Stimulated activated CD4-positive, alpha-beta T cell treated with anti-CD3 and anti-CD28 coated beads, Interleukin-1b, Interleukin-23, amount 100 ng/mL, for 1 hour (primary cell): Measurements from ENCODE around the gene CCDC159.
A peak's percentile ranks its signal among the peaks of the same experiment; 100 is the strongest.
"Not testable (repeated sequence)": the region's sequence is repeated elsewhere in the genome, so short reads cannot be mapped to it uniquely, and the experiment has no call there.

Experiments
- DNase-seq, 2 donors: peaks; one replicate each; pipeline ENCODE4 v3.0.0-alpha.2; 2020; ENCODE audit warnings: low read depth in 2 of 2

Gene CCDC159, protein sequence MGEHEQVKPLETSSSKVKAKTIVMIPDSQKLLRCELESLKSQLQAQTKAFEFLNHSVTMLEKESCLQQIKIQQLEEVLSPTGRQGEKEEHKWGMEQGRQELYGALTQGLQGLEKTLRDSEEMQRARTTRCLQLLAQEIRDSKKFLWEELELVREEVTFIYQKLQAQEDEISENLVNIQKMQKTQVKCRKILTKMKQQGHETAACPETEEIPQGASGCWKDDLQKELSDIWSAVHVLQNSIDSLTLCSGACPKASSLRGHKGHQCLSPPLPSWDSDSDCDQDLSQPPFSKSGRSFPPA

DNA sequence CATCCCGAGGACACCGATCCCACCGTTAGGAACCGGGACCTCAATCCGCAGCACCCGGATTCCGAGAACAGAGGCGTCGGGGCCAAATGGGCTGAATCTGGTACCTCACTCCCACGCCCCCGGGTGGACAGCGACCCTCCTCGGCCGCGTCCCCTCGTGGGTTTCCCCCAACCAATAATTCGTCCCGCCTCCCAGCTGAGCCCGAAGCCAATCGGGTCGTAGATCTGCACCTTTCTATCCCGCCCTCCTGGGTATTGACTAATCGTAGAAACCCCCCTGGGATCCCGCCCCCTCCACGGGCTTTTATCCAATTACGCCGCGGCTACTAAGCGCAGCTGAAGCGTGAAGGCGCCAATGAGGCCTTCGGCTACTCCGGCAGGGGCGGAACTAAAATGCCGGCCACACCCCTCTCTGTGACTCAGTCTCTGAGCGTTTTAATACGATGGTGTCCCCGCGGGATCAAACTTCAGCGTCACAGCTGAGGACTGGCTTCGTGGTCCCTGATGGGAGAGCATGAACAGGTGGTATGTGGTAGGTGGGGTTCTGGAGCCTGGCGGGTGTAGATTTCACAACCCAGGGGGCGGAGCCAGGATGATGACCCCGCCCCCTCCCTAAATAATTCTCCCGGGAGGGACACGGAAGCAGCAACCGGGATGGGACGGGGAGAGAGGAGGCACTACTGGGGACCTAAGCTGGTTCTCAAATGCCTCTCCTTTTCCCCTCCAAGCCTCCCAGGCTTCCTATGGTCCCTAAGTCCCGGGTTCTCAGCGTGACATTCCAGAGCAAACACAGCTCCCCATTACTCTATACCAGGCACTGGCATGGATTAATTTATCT is at the start of gene CCDC159, which contains the start of gene TMEM205:
Gene CCDC159, plus strand, starts transcription at position 416 of the 837 bp plus-strand sequence. Its CDS starts 88 bp downstream, at position 504.
Gene TMEM205, minus strand, starts transcription at position 165 of the 837 bp plus-strand sequence. CDS start 649 bp downstream, outside the sequence.
- DNase-seq = peak; percentile 94

DNA sequence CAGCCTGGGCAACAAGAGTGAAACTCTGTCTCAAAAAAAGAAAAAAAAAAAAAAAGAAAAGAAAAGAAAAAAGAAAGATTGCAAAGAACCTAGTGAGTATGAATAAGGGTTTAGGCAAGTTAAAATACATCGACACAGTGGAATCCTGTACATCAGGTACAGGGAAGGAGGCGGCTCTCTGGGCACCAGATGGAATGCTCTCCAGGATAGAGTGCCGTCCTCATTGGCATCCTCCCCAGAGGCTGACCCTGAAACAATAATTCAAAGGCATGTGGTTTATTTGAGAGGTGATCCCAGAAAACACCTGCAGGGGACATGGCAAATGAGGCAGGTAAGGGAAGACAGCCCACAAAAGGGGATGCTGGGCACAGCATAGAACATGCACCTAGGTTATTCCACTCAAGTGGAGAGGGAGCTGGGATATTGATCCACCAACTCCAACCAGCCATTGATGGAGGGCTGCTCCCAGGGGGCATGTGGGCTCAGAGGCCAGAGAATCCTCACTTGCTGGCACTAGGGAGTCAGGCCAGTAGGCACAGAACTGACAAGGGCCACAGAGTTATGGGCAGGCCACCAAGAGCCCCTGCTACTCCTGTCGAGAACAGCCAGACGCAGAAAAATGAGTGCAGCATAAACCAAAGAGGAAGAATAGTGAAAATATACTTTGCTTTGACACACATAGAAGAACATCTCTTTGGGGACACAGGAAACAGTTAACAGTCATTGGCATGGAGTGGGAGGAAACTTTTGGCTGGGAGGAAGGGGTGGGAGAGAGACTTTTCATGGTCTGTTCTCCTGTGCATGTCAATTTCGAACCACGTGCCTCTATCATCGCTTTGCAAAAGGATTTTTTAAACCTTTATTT is 46.1 kb upstream of the CCDC159 start:
- no peak for DNase-seq

DNA sequence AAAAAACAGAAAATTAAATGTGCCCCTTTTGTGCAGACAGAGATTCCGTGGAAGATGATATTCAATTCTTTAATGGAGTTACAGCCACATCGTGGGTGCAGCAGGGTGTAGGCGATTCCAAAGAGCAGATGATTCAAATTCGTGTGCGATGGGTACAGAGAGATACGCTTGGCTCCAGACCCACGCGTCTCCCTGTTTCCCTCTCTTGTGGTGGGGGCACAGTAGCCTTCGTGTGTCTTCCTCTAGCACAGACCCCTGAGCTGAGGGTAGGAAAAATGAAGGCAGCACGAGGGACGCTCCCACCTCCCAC is 45.6 kb upstream of the CCDC159 start:
- no peak for DNase-seq

DNA sequence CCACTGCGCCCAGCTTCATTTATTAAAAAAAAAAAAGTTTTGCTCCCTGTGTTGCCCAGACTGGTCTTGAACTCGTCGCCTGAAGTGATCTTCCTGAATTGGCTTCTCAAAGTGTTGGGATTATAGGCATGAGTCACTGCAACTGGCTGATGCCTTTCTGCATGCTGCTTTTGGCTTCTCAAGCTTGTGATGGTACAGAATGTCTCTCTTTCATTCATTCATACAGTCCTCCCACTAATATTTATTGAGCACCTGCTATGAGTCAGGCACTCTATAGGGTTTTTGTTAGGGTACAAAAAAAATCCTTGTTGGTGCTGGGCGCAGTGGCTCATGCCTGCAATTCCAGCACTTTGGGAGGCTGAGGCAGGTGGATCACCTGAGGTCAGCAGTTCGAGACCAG is 41.4 kb upstream of the CCDC159 start:
- no peak for DNase-seq

DNA sequence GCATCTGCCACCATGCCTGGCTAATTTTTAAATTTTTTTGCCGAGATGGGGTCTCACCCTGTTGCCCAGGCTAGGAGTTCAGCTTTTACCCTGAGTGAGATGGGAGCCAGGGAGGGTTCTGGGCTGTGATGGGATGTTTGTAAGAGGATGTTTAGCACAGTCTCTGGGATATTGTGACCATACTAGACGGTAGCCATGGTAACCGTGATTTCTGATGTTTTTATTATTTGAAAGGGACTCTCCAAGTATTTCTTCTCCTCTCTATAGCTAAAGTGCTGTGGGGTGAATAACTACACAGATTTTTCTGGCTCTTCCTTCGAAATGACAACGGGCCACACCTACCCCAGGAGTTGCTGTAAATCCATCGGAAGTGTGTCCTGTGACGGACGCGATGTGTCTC is 40.0 kb upstream of the CCDC159 start:
- no peak for DNase-seq

DNA sequence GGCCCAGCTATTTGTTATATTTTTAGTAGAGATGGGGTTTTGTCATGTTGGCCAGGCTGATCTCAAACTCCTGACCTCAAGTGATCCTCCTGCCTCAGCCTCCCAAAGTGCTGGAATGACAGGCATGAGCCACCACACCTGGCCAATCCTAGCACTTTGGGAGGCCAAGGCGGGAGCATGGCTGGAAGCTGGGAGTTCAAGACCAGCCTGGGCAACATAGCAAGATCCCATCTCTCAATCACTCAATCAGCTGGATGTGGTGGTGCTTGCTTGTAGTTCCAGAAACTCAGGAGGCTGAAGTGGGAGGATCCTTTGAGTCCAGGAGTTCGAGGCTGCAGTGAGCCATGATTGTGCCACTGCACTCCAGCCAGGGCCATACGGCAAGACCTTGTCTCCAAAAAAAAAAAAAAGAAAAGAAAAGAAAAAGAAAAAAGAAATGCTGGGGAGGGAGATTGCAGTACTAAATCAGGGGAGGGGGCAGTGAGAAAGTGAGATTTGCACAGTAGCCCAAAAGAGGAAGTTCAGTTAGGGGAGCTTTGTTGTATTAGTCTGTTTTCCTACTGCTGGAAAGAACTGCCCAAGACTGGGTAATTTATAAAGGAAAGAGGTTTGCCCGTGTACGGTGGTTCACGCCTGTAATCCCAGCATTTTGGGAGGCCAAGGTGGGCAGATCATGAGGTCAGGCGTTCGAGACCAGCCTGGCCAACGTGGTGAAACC is 25.9 kb upstream of the CCDC159 start:
- DNase-seq = not testable (repeated sequence)

DNA sequence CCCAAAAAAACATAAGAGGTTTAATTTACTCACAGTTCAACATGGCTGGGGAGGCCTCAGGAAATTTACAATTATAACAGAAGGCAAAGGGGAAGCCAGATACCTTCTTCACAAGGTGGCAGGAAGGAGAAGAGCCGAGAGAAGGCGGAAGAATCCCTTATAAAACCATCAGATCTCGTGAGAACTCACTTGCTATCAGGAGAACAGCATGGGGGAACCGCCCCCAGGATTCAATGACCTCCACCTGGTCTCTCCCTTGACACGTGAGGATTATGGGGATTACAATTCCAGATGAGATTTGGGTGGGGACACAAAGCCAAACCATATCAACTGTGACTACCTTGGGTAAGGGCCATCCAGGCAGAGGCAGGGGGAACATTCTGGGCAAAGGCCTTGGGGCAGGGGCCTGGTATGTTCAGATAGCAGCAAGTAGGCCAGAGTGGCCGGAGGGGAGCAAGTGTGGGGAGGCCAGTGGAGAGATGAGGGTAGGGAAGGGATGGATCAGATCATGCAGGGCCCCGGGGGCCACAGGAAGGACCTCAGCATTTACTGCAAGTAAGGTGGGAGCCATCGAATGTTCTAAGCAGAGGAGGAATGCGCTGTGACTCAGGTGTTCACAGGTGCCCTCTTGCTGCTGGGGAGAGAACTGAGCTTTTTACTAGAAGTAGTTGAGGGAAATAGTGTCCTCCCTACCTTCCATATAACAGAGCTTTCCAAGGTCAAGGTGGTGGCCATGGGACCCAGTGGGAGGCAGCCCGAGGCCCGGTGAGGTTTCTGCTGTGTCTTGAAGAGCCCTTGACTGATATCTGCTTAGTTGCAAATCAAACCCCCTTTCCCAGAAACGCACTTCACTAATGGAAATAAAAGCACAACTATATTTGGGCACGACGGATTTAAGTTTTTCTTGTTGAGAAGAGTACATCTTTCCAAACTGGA is 24.9 kb upstream of the CCDC159 start:
- DNase-seq = no peak

DNA sequence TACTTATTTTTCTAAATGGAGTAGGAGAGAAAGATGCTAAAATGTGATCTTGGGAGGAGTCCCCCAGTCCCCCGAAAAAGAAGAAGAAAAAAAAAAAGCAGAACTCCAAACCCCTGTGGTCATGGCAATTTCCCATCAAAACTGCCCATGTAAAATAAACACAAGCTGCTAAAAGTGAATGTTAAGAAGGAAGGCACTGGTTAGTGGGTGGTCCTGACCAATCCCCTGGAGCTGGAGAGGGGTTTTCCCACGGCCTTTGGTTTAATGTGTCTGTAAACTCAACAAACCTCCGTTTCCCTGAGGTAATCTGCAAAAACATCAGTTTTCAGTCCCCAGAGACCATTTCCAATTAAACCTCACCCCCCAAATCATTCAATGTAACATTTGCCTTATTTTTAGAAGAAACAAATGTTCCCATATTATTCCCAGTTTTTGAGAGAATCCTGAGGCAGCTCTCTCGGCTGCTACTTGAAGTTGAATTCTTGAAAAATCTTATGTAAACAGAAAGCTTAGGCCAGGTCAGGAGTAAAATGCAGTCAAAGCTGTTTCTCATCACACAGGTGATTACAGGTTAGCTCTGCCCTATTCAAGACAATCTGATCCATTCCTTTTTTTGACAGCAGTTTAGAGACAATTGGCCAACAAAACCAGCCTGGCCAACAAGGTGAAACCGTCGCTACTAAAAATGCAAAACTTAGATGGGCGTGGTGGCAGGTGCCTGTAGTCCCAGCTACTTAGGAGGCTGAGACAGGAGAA is 23.9 kb upstream of the CCDC159 start:
- DNase-seq = no peak

DNA sequence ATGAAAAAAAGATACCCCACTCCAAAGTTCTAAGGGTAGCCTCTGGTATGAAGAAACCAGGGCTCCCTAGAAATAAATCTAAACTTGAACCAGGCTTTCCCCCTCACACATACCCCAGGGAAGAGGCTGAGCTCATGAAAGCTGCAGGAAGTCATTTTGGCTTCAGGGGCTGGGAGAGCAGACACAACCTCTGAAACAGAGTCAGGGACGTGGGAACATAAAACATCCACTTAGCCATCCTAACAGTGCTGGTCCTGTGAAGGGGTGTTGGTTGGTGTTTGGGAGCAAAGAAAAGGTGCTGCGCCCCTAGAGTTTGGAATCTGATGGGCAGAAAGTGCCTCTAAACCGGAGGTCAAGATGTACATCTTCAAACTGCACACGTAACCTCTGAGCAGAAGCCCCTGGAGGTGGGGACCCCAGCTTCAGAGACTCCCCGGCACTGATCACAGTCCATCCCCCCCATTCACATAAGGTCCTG is 22.7 kb upstream of the CCDC159 start:
- no peak for DNase-seq

DNA sequence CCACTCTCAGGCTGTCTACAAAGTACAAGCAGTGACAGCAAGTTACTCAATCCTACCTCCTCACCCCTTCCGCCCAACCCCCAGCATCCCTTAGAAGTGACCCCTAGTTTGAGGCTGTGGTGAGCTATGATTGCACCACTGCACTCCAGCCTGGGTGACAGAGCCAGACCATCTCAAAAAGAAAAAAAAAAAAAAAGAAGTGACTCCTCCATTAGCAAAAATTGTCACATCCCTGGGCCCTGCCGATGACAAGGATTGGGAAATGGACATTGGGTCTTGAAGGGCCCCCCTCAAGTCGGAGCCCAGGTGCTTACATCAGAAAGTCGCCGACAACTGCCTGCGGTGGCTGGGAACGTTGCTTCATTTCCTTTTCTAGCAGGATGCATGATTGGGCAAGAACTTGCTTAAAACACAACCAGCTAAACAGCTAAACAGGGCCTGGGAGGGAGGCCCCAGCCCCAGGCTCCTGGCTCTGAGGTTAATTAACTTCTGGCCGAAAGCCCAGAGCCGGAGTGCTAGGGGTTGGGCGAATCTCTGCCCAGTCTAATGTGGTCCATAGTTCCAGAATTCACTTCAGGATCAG is 22.1 kb upstream of the CCDC159 start:
- no peak for DNase-seq

DNA sequence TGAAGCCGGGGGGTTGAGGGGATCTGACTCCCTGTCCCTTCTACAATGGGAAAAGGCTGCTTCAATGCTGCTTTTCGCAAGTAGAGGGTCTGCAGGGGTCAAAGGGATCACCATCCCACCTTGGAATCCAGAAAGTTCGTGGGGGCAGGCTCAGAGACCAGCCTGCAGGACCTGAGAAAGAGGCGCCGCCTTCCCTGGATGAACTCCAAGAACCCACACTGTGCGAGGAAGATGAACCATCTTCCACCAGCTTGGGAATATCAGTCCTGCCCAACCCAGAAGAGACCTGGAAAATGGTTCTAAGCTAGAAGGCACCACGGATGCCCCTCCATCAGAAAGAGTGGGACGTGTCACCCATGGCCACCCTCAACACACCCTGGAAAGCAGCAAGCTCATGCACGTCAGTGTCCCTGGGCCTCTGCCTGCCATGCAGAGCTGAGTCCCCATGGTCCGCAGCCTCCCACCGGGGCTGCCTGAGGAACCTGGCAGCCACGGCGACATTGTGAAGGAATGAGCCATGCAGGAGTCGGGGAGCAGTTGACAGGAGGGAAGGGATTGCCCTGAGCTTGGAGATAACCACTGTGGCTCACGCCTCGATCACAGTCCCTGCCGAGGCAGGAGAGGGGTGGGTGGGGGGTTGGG is 21.4 kb upstream of the CCDC159 start:
- no peak for DNase-seq

DNA sequence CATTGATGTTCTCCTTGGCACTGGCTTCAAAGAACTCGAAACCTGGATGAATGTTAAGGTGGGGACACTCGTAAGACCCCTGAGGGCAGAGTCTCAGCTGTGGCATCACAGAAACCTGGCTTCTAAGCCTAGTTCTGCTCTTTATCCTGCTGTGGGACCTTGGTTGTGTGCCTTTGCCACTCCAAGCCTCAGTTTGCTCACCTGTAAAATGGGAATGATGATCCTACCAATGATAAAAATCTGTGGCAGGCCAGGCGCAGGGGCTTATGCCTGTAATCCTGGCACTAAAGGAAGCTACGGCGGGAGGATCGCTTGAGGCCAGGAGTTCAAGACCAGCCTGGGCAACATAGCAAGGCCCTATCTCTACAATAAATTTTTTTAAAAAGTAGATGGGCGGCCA is 20.8 kb upstream of the CCDC159 start:
- DNase-seq = no peak

DNA sequence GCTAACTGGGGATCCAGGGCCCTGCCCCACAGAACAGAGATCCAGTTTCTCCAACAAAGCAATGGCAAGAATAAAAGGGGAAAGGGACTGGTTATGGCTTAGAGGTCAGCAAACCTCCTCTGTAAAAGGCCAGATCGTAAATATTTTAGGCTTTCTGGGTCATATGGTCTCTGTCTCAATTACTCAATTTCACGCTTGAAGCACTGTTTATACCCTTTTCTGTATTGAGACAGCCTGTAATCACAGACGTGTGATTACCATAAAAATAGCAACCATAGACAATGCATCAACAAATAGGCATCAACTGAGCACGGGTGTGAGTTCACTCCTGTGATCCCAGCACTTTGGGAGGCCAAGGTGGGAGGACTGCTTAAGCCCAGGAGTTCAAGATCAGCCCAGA is 16.2 kb upstream of the CCDC159 start:
- DNase-seq = no peak

DNA sequence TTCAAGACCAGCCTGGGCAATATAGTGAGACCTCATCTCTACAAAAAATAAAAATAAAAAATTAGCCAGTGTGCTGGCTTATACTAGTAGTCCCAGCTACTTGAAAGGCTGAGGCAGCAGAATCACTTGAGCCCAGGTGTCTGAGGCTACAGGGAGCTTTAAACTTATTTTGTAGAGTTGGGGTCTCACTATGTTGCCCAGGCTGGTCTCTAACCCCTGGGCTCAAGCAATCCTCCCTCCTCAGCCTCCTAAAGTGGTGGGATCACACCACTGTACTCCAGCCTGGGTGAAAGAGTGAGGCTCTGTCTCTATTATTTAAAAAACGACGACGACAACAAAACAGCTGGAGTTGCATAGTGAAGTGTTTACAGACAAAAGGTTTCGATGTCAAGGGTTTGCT is 14.8 kb upstream of the CCDC159 start:
- no peak for DNase-seq

DNA sequence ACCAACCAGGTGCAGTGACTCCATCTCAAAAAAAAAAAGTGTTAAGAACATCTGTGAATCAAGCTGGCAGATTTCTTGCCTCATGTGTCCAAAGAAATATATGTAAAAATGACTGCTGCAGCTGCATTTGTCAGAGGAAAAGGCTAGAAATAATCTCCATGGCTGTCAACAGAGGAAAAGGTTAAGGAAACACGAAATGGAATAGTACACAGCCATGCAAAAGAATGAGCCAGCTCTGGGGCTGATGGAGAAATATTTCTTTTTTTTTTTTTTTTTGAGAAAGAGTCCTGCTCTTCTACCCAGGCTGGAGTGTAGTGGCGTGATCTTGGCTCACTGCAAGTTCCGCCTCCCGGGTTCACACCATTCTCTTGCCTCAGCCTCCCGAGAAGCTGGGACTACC is 13.5 kb upstream of the CCDC159 start:
- no peak for DNase-seq

DNA sequence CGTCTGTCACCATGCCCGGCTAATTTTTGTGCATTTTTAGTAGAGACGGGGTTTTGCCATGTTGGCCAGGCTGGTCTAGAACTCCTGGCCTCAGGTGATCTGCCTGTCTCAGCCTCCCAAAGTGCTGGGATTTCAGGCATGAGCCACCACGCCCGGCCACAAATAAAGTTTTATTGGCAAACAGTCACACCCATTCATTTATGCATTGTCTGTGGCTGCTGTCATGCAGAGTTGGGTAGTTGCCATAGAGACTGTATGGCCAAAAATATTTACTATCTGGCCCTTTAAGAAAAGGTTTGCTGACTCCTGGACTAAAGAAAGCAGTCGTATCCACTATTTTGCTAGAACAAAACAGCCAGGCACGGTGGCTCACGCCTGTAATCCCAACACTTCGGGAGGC is 12.5 kb upstream of the CCDC159 start:
- not testable (repeated sequence) for DNase-seq

DNA sequence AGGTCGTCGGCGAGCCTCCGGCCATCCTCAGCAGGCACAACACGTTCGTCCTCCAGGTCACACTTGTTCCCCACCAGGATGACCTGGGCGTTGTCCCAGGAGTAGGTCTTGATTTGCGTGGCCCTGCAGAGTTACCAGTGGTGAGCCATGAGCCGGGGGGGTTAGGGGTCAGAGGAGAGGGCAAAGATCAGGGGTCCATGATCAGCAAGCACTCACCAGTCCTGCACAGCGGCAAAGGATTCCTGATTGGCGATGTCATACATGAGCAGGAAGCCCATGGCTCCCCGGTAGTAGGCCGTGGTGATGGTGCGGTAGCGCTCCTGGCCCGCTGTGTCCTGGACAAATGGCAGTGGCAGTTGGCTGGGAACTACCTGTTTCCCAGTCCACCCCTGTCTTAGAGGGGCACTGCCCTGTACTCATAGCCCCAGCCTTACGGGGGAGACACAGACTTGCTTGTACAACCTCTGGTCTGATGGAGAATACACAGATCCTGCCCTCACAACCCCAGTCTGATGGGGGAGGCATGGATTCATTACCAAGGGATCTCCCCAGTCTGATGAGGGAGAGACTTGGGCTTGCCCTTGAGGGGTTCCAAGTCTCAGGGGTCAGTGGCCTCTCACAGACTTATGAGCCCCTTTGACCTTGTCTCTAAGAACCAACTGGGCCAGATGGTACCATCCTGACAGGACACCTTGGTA is 10.7 kb upstream of the CCDC159 start:
- no peak for DNase-seq

DNA sequence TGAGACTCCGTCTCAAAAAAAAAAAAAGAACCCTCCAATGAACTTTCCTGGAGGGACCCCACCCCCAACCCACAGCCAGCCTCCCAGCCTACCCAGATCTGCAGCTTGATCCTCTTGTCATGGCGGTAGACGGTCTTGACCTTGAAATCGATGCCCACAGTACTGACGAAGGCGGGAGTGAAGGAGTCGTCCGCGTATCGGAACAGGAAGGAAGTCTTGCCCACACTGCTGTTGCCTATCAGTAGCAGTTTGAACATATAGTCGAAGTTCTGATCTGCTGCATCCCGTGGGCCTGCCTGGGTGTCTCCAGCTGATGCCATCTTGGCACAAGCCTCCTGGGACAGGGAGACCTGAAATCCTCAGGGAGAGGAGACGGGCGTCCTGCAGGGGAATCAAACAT is 9.2 kb upstream of the CCDC159 start:
- no peak for DNase-seq
